ENCODE data around the gene TEX51. TPM values are rescaled to one million over a fixed set of nuclear protein-coding genes. Genes with fewer than 3 reads are reported as not detected.

Gene TEX51
- total RNA-seq, 1 experiment from 2014 or later = not detected

GRCh38 chr2:126907671-126908070 is 9.0 kb downstream of the TEX51 start:
- Histone ChIP-seq H3K36me3 (ENCODE audit: control insufficient read depth in 1 of 2, insufficient read depth in 2 of 2, low read length in 2 of 2) (no peaks in the 10 kb centered on the region), H3K79me2 (ENCODE audit: insufficient read depth, low read length) (no peaks in the 10 kb centered on the region), H3K27ac (ENCODE audit: low read depth, low read length) (no peak overlapping the region), H3K9ac (ENCODE audit: low read length) (no peak overlapping the region), H3K9me3 (ENCODE audit: control insufficient read depth in 1 of 2, insufficient read depth in 1 of 2, low read depth in 1 of 2, low read length in 2 of 2) (peaks cover 0 to 4% of the 10 kb centered on the region in 2 experiments; a peak in 1 of 4 replicates), H2AFZ (ENCODE audit: low read depth, low read length, poor library complexity, severe bottlenecking) (no peak overlapping the region), H3K4me3 (replicated peaks in 1 of 2; ENCODE audit: low read depth in 1 of 2, low read length in 2 of 2) (no peak overlapping the region), H3K4me2 (ENCODE audit: low read length) (no peak overlapping the region), H4K20me1 (ENCODE audit: insufficient read depth) (no peaks in the 10 kb centered on the region), H3K27me3 (ENCODE audit: insufficient read depth, low read length) (peaks cover 13% of the 10 kb centered on the region; the same call in 1 of the 2 replicates), H3K4me1 (ENCODE audit: control insufficient read depth in 1 of 2, insufficient read depth in 2 of 2, low read length in 2 of 2) (no peaks in the 10 kb centered on the region), H3K9me2 (ENCODE audit: insufficient read depth) (no peaks in the 10 kb centered on the region)
- ChIA-PET POLR2A (no interaction called here), RAD21 (ENCODE audit: low non-redundant PET in 1 of 2, low total read pairs in 2 of 2, uncharacterized antibody in 2 of 2, unreplicated experiment in 2 of 2) (no interaction called here), CTCF (no interaction called here)
- intact Hi-C loops (cut with micrococcal nuclease) = no loop called here
- ATAC-seq = no peak
- DNase-seq (ENCODE audit: low read depth, low spot score) = no peak
- TF ChIP-seq SP1 (IDR thresholded peaks at IDR 0.05; ENCODE audit: low read depth) (no peak), ELF1 (IDR thresholded peaks at IDR 0.05; ENCODE audit: borderline replicate concordance, low read depth) (no peak), ATF3 (IDR thresholded peaks at IDR 0.05) (no peak), TCF7L2 (IDR thresholded peaks at IDR 0.05; ENCODE audit: borderline replicate concordance, extremely low read depth, insufficient read depth, insufficient read length) (no peak), CBX3 (IDR thresholded peaks at IDR 0.05; ENCODE audit: low read depth) (no peak), REST (IDR thresholded peaks at IDR 0.05; ENCODE audit: low read depth) (no peak), FOSL1 (IDR thresholded peaks at IDR 0.05; ENCODE audit: low read depth) (no peak), POLR2AphosphoS5 (IDR thresholded peaks at IDR 0.05; ENCODE audit: low read depth, low read length) (no peak), CEBPB (IDR thresholded peaks at IDR 0.05; ENCODE audit: low read depth) (no peak), ZNF274 (IDR thresholded peaks at IDR 0.05; ENCODE audit: low read depth, low read length) (no peak), CTCF (IDR thresholded peaks at IDR 0.05 in 2 of 3, conservative IDR thresholded peaks at IDR 0.05 in 1 of 3; ENCODE audit: borderline replicate concordance in 1 of 3, insufficient read depth in 1 of 3, low read depth in 2 of 3, low read length in 2 of 3) (no peak), EGR1 (IDR thresholded peaks at IDR 0.05; ENCODE audit: low read depth) (no peak)
- BruUV-seq (replicated peaks) = no TSS peak

All from HCT116 (cell line).